ENCODE results near the gene DCUN1D5.

DCUN1D5 gene

DNA sequence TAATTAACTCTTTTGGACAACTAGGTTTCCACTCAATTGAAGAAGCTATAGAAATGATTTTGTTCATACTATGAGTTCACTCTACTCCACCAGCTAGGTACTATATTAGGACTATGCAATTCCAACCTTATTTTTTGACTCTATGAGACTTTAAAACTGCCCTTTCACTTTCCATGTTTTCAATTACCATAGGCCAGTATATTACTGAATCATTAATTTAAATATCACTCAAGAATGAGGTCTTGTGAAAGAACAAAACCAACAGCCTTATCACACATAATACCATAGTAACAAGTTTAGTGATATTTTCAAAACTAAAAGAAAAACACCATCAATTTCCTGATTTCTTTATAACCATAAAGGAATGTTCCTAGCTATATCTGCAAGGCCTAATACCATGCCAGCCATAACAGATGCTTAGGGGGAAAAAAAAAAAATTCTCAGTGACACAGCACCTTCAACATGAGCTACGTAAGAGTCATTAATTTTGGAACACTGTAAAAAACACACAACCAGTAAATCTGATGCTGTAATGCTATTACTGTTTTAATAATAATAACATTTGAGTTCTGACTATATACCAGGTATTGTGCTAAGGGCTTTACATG is 6.1 kb downstream of the DCUN1D5 start:
- Mint-ChIP-seq H3K27ac (no peak overlapping the region), H3K27me3 (ENCODE audit: low read depth) (no peaks in the 10 kb centered on the region), H3K9me3 (no peaks in the 10 kb centered on the region), H3K4me1 (peaks cover 21% of the 10 kb centered on the region), H3K36me3 (ENCODE audit: low read depth) (peaks cover 25% of the 10 kb centered on the region), H3K4me3 (no peak overlapping the region)
- TF ChIP-seq, protein P1, sequence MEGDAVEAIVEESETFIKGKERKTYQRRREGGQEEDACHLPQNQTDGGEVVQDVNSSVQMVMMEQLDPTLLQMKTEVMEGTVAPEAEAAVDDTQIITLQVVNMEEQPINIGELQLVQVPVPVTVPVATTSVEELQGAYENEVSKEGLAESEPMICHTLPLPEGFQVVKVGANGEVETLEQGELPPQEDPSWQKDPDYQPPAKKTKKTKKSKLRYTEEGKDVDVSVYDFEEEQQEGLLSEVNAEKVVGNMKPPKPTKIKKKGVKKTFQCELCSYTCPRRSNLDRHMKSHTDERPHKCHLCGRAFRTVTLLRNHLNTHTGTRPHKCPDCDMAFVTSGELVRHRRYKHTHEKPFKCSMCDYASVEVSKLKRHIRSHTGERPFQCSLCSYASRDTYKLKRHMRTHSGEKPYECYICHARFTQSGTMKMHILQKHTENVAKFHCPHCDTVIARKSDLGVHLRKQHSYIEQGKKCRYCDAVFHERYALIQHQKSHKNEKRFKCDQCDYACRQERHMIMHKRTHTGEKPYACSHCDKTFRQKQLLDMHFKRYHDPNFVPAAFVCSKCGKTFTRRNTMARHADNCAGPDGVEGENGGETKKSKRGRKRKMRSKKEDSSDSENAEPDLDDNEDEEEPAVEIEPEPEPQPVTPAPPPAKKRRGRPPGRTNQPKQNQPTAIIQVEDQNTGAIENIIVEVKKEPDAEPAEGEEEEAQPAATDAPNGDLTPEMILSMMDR (IDR thresholded peaks at IDR 0.05; ENCODE audit: unreplicated experiment in 3 of 3): no peak

GRCh38 chr11:103079833-103080232 is 12.1 kb downstream of the DCUN1D5 start:
- Mint-ChIP-seq H3K4me1 (no peaks in the 10 kb centered on the region), H3K27ac (no peak overlapping the region), H3K9me3 (no peaks in the 10 kb centered on the region), H3K36me3 (ENCODE audit: low read depth) (peaks cover 55% of the 10 kb centered on the region), H3K27me3 (ENCODE audit: low read depth) (no peaks in the 10 kb centered on the region), H3K4me3 (no peak overlapping the region)
- TF ChIP-seq, protein P1 (IDR thresholded peaks at IDR 0.05; ENCODE audit: unreplicated experiment in 3 of 3): no peak

DNA sequence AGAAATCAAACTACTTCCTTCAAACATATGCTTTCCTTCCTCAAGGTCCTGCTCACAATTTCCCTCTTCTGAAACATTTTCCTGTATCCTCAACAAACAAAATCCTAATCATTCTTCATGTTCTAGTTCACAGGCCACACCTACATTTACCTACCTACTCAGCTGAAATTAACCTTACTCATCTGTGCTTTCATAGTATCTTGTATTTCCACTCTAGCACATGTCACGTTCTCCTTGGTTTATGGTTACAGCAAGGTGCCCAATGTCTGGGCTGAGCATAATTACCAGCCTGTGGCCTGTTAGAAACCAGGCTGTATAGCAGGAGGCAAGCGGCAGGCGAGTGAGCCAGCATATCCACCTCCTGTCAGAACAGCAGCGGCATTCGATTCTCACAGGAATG is 13.2 kb downstream of the DCUN1D5 start:
- Mint-ChIP-seq H3K4me3 (no peak overlapping the region), H3K9me3 (no peaks in the 10 kb centered on the region), H3K4me1 (no peaks in the 10 kb centered on the region), H3K36me3 (ENCODE audit: low read depth) (peaks cover 66% of the 10 kb centered on the region), H3K27ac (no peak overlapping the region), H3K27me3 (ENCODE audit: low read depth) (no peaks in the 10 kb centered on the region)
- TF ChIP-seq, protein P1 (IDR thresholded peaks at IDR 0.05; ENCODE audit: unreplicated experiment in 3 of 3): no peak

DNA sequence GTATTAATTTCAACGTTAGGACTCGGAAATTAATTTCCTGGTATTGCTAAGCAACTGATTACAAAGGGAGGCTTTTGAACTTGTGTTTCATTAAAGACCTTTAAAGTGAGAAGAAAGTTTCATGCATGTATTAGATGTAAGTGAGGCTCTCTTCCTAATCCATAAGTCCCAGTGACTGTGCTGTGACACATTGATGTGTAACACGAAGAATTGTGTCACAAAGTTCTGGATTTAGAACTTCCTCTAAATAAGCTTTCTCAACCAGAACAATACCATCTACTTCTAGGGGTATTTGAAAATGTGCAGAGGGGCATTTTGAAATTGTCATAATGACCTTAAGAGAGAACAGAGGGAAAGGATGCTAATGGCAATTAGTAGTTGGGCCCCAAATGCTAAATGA is 14.4 kb downstream of the DCUN1D5 start:
- Mint-ChIP-seq H3K36me3 (ENCODE audit: low read depth) (peaks cover 71% of the 10 kb centered on the region), H3K4me3 (no peak overlapping the region), H3K27ac (no peak overlapping the region), H3K4me1 (no peaks in the 10 kb centered on the region), H3K9me3 (no peaks in the 10 kb centered on the region), H3K27me3 (ENCODE audit: low read depth) (no peaks in the 10 kb centered on the region)
- TF ChIP-seq, protein P1 (IDR thresholded peaks at IDR 0.05; ENCODE audit: unreplicated experiment in 3 of 3): no peak

- no peaks in the 10 kb centered on the region for H3K4me1 Mint-ChIP-seq
- H3K36me3 Mint-ChIP-seq (ENCODE audit: low read depth): peaks cover 68% of the 10 kb centered on the region
- H3K27ac Mint-ChIP-seq: no peak overlapping the region
- TF ChIP-seq, protein P1 (IDR thresholded peaks at IDR 0.05; ENCODE audit: unreplicated experiment in 3 of 3): no peak
- H3K4me3 Mint-ChIP-seq: no peak overlapping the region
- no peaks in the 10 kb centered on the region for H3K9me3 Mint-ChIP-seq
- H3K27me3 Mint-ChIP-seq (ENCODE audit: low read depth): no peaks in the 10 kb centered on the region
These were observed 15.6 kb downstream of the DCUN1D5 start for GRCh38 chr11:103076361-103076760.

DNA sequence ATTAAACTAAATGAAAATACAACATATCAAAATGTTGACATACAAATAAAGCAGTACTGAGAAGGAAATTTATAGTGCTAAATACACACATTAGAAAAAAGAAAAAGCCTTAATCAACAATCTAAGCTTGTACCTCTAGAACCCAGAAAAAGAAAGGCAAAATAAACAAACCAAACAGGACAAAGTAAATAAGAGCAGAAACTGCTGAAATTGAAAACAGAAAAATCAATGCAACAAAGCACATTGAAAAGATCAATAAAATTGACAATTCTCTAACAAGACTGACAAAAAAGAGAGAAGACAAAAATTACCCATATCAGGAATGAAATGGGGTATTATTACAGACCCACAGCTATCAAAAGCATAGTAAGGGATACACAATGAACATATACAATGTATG is 21.0 kb downstream of the DCUN1D5 start:
- Mint-ChIP-seq H3K36me3 (ENCODE audit: low read depth) (peaks cover 66% of the 10 kb centered on the region), H3K4me1 (no peaks in the 10 kb centered on the region), H3K27ac (no peak overlapping the region), H3K9me3 (no peaks in the 10 kb centered on the region), H3K4me3 (no peak overlapping the region), H3K27me3 (ENCODE audit: low read depth) (no peaks in the 10 kb centered on the region)
- TF ChIP-seq, protein P1 (IDR thresholded peaks at IDR 0.05; ENCODE audit: unreplicated experiment in 3 of 3): no peak

Data from nephron (organoid).